Neural progenitor cell (in vitro differentiated cells): ENCODE results near the gene GPR12. TPM values are rescaled to one million over a fixed set of nuclear protein-coding genes. Genes with fewer than 3 reads are reported as not detected.

Experiments used
- DNase-seq: peaks from one replicate; pipeline ENCODE4 v3.0.0-alpha.2; 2016; ENCODE audit warnings: low spot score
- H2AFZ ChIP-seq: fragments of 200-600 bp; sonication (generic); replicated peaks from 2 replicates; pipeline ENCODE4 v1.6.1; 2016; ENCODE audit warnings: antibody characterized with exemption
- H3F3A ChIP-seq: fragments of 200-600 bp; sonication (generic); 2 replicates; pipeline ENCODE4 v1.6.1; 2016; ENCODE audit warnings: antibody characterized with exemption, low read depth
- H3K27ac ChIP-seq: fragments of 200-600 bp; sonication (generic); 2 replicates; pipeline ENCODE4 v1.5.1; 2016; ENCODE audit warnings: mild to moderate bottlenecking
- H3K27me3 ChIP-seq: fragments of 200-600 bp; sonication (generic); 2 replicates; pipeline ENCODE4 v1.6.1; 2016; ENCODE audit warnings: mild to moderate bottlenecking, moderate library complexity
- H3K36me3 ChIP-seq: fragments of 200-600 bp; sonication (generic); 2 replicates; pipeline ENCODE4 v1.5.1; 2016
- H3K4me1 ChIP-seq: fragments of 200-600 bp; sonication (generic); 2 replicates; pipeline ENCODE4 v1.6.1; 2016; ENCODE audit warnings: mixed run types
- H3K4me2 ChIP-seq: fragments of 200-600 bp; sonication (generic); 2 replicates; pipeline ENCODE4 v1.6.1; 2016
- H3K4me3 ChIP-seq: fragments of 200-600 bp; sonication (generic); 2 replicates; pipeline ENCODE4 v1.5.1; 2016
- H3K79me2 ChIP-seq: fragments of 200-600 bp; sonication (generic); 2 replicates; pipeline ENCODE4 v1.6.1; 2016; ENCODE audit warnings: low read depth
- H3K9ac ChIP-seq: fragments of 200-600 bp; sonication (generic); 2 replicates; pipeline ENCODE4 v1.6.1; 2016
- H3K9me3 ChIP-seq: fragments of 200-600 bp; sonication (generic); 2 replicates; pipeline ENCODE4 v1.5.1; 2016; ENCODE audit warnings: low read depth
- H4K20me1 ChIP-seq: fragments of 200-600 bp; sonication (generic); 2 replicates; pipeline ENCODE4 v1.6.1; 2016; ENCODE audit warnings: low read depth
- H3K27ac Mint-ChIP-seq: 3 replicates; pipeline ENCODE4 v1.8.0; 2021; ENCODE audit warnings: mixed read lengths
- H3K27me3 Mint-ChIP-seq: 2 replicates; pipeline ENCODE4 v1.8.0; 2022; ENCODE audit warnings: low read depth, mild to moderate bottlenecking, inconsistent platforms, moderate library complexity, mixed read lengths; ENCODE audit not compliant: insufficient read depth
- H3K36me3 Mint-ChIP-seq: 3 replicates; pipeline ENCODE4 v1.8.0; 2021; ENCODE audit warnings: mixed read lengths
- H3K4me1 Mint-ChIP-seq: 3 replicates; pipeline ENCODE4 v1.8.0; 2021; ENCODE audit warnings: mixed read lengths
- H3K4me3 Mint-ChIP-seq: 3 replicates; pipeline ENCODE4 v1.8.0; 2021; ENCODE audit warnings: mild to moderate bottlenecking, moderate library complexity, mixed read lengths
- H3K9me3 Mint-ChIP-seq: 3 replicates; pipeline ENCODE4 v1.8.0; 2020; ENCODE audit warnings: mixed read lengths
- CTCF ChIP-seq: fragments of 200-600 bp; sonication (generic); IDR thresholded peaks from 2 replicates; pipeline ENCODE4 v1.5.1; 2017; ENCODE audit warnings: antibody characterized with exemption, mild to moderate bottlenecking
- EZH2 ChIP-seq: fragments of 200-600 bp; sonication (generic); IDR thresholded peaks from 2 replicates; pipeline ENCODE4 v1.6.1; 2017; ENCODE audit warnings: antibody characterized with exemption, mild to moderate bottlenecking, moderate library complexity
- EZH2phosphoT487 ChIP-seq: fragments of 200-600 bp; sonication (generic); IDR thresholded peaks from 2 replicates; pipeline ENCODE4 v1.6.1; 2017; ENCODE audit warnings: antibody characterized with exemption
- total RNA-seq: library from RNA; depleted of rRNA; stranded (reverse); fragments of >200 nt; gene quantifications from 2 replicates; pipeline ENCODE4 v1.2.3, GENCODE V29; 2015; ENCODE audit warnings: low replicate concordance

GPR12 gene
- total RNA-seq, 1 donor from 2014 or later: not detected

- no peak overlapping the region for H3K4me3 Mint-ChIP-seq
- DNase-seq: no peak
- H3K4me1 Mint-ChIP-seq: no peaks in the 10 kb centered on the region
- Histone ChIP-seq H3K79me2 (no peaks in the 10 kb centered on the region), H3F3A (no peaks in the 10 kb centered on the region), H3K27ac (no peak overlapping the region), H3K4me3 (no peak overlapping the region), H3K9ac (no peak overlapping the region), H3K9me3 (no peaks in the 10 kb centered on the region), H4K20me1 (no peaks in the 10 kb centered on the region), H3K27me3 (no peaks in the 10 kb centered on the region), H3K4me2 (no peak overlapping the region), H2AFZ (no peak overlapping the region), H3K4me1 (no peaks in the 10 kb centered on the region), H3K36me3 (no peaks in the 10 kb centered on the region)
- no peak overlapping the region for H3K27ac Mint-ChIP-seq
- H3K9me3 Mint-ChIP-seq: peaks cover 8% of the 10 kb centered on the region
- TF ChIP-seq CTCF (no peak), EZH2phosphoT487 (no peak), EZH2 (no peak)
- no peaks in the 10 kb centered on the region for H3K36me3 Mint-ChIP-seq
- peaks cover 6% of the 10 kb centered on the region for H3K27me3 Mint-ChIP-seq
Measured at GRCh38 chr13:26709461-26709860, 51.1 kb downstream of the GPR12 start.

DNA sequence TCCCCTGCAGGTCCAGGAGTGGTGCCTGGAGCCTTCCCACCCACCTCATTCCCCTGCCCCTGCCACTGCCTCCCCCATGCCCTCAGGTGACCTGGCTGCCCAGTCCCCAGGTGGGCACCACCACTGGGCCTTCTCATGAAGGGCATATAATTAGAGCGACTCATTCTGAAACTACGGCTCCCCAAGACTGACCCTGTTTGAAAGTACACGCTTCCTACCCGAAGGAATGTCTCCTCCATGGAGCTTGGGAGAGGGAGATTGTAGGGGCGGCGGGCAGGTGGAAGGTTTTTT lies 52.6 kb downstream of the GPR12 start:
- H3K4me1 Mint-ChIP-seq: no peaks in the 10 kb centered on the region
- no peaks in the 10 kb centered on the region for H3K36me3 ChIP-seq
- no peak overlapping the region for H2AFZ ChIP-seq
- no peak for DNase-seq
- no peaks in the 10 kb centered on the region for H3K9me3 ChIP-seq
- no peaks in the 10 kb centered on the region for H3K27me3 ChIP-seq
- no peaks in the 10 kb centered on the region for H3K79me2 ChIP-seq
- H3K4me3 Mint-ChIP-seq: no peak overlapping the region
- H3K27me3 Mint-ChIP-seq: peaks cover 3% of the 10 kb centered on the region
- no peak overlapping the region for H3K27ac Mint-ChIP-seq
- peaks cover 8% of the 10 kb centered on the region for H3K9me3 Mint-ChIP-seq
- no peak overlapping the region for H3K27ac ChIP-seq
- no peaks in the 10 kb centered on the region for H3K4me1 ChIP-seq
- H3K4me2 ChIP-seq: no peak overlapping the region
- no peaks in the 10 kb centered on the region for H3F3A ChIP-seq
- H3K4me3 ChIP-seq: no peak overlapping the region
- no peak overlapping the region for H3K9ac ChIP-seq
- no peaks in the 10 kb centered on the region for H4K20me1 ChIP-seq
- no peak for TF ChIP-seq EZH2phosphoT487
- TF ChIP-seq CTCF: no peak
- no peak for TF ChIP-seq EZH2
- no peaks in the 10 kb centered on the region for H3K36me3 Mint-ChIP-seq

- Mint-ChIP-seq H3K4me1 (no peaks in the 10 kb centered on the region), H3K27me3 (peaks cover 2% of the 10 kb centered on the region), H3K4me3 (no peak overlapping the region), H3K27ac (no peak overlapping the region), H3K36me3 (no peaks in the 10 kb centered on the region), H3K9me3 (peaks cover 2% of the 10 kb centered on the region)
- no peak overlapping the region for H3K4me2 ChIP-seq
- TF ChIP-seq EZH2: no peak
- no peak for TF ChIP-seq EZH2phosphoT487
- peak; percentile 70 for TF ChIP-seq CTCF
- H2AFZ ChIP-seq: no peak overlapping the region
- DNase-seq: peak; percentile 76
- peaks cover 2% of the 10 kb centered on the region for H3K9me3 ChIP-seq
- no peak overlapping the region for H3K9ac ChIP-seq
- H3K27ac ChIP-seq: no peak overlapping the region
- no peaks in the 10 kb centered on the region for H3F3A ChIP-seq
- no peaks in the 10 kb centered on the region for H3K4me1 ChIP-seq
- H3K79me2 ChIP-seq: no peaks in the 10 kb centered on the region
- H4K20me1 ChIP-seq: no peaks in the 10 kb centered on the region
- H3K27me3 ChIP-seq: no peaks in the 10 kb centered on the region
- peaks cover 4% of the 10 kb centered on the region for H3K36me3 ChIP-seq
- no peak overlapping the region for H3K4me3 ChIP-seq
Measured at GRCh38 chr13:26707122-26708006, 53.2 kb downstream of the GPR12 start.
